GM21367 (cell line): ENCODE measurements around the gene ABTB2.

ENCODE experiments used
- ATAC-seq: cut with Tn5 transposase; IDR thresholded peaks from one replicate; pipeline ENCODE4 v1.9.1; 2021; ENCODE audit not compliant: unreplicated experiment

The ABTB2 gene

DNA sequence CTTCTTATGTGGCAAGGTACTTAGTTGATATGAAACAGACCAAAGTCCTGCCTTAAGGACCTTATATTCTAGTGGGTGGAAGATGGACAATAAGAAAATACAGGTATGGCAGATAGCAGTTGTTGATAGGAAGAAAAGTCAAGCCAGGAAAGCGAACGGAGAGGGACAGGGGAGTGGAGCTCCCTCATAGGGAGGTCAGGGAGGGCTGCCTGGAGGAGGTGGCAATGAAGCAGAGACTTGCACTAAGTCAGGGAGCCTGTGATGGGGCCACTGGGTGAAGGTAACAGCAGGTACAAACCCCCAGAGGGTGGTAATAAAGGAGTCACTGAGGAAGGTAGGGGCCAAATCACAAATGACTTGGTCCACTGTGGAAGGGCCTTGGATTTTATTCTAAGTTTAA, 65.3 kb downstream of the ABTB2 start:
- no peak for ATAC-seq

DNA sequence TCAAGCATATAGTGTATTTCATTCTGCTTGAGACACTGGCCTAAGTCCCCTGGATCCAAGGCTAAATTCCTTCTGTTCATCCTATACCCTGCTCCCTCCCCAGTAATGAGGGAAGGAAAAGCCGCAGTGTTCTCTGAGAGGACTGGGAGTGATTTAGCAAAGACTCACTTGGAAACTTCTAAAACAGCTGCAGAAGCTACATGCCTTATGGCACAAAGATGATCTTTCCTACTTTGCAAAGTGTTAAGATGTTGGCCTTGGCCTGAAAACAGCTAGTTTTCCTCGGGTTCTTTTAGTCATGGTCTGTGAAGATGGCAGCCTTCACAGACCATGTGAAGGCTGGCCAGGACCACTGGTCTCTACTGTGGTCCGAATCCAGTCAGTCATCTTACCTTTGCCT, 65.7 kb downstream of the ABTB2 start:
- no peak for ATAC-seq

DNA sequence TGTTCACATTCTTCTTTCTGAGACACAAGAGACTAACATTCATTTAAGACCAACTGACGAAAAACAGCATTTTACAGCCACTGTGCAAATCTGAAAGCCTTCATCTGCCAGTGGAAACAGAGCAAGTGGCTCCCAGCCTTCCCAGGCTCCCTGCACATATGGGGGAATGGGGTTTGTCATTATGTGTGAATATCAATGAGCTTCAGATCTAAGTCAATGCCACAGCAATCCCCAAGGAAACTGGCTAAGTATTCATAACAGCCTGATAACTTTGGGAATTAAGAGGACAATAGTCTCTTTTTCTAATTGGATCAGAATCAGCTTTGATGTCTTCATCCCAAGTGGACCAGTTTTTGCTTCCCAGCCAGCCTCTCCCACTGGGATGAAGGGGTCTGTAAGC, 66.9 kb downstream of the ABTB2 start:
- ATAC-seq = no peak

DNA sequence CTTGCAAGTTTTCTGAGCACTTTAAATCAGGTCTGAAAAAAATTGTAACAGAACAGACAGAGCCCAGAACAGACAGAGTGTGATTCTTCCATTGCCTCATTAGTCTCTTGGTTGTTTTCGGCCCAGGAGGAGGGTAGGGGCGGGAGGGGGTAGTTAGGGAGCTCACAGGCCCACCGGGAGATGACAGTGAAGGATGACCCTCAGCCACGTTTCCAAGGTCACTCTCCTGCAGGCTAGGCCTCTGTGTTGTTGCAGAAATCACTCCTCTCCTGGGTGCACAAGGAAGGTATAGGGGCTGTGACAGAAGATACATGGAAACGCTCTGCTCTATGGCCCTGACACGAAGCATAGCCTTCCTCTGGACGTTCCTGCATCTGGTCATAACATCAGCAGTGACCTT, 69.3 kb downstream of the ABTB2 start:
- ATAC-seq = no peak

DNA sequence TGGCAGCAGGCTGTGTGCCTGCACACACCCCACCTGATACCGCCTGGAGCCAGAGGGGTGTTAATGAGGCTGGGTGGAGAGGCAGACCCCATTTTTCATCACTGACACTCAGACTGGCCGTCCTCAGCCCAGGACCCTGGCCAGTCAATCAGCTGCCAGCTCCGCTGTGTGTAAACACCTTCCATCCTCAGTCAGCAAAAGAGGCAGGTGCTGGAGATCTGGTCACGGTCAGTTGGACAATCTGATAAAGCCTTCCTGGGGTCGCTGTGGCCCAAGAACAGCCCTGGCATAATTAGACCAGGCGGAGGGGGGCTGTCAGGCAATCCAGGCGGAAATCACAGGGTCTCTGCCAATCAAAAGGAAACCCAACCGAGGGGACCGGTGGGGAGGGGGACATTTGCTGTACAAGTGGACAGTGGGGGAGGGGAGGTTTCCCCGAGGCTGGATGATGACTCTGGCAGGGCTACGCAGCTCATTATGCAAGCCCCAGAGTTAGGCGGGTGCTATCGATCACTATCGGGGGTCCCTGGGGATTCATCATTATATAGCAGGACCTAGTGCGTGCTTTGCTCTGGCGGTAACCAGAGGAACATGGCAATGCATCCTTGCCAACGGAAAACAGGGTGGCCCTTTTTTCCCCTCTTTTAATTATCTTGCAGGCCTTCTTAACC, 72.9 kb downstream of the ABTB2 start:
- ATAC-seq = no peak

DNA sequence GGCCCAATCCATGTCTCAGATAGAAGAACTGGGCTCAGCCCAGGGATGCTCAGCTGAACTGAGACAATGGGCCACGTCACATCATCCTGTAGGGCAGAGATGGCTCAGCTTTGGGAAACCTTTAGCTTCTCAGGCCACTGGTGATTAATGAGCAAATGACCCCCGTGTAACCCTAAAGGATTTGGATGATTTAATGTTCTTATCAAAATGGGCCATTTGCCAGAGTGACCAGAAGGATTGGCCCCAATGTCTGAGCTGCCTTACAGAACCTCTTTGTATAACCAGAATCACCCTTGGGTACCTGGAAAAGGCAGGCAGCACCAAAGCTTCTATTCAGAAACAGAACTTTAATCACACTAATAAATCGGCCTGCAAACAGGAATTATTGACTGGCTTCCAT, 73.7 kb downstream of the ABTB2 start:
- ATAC-seq = no peak

DNA sequence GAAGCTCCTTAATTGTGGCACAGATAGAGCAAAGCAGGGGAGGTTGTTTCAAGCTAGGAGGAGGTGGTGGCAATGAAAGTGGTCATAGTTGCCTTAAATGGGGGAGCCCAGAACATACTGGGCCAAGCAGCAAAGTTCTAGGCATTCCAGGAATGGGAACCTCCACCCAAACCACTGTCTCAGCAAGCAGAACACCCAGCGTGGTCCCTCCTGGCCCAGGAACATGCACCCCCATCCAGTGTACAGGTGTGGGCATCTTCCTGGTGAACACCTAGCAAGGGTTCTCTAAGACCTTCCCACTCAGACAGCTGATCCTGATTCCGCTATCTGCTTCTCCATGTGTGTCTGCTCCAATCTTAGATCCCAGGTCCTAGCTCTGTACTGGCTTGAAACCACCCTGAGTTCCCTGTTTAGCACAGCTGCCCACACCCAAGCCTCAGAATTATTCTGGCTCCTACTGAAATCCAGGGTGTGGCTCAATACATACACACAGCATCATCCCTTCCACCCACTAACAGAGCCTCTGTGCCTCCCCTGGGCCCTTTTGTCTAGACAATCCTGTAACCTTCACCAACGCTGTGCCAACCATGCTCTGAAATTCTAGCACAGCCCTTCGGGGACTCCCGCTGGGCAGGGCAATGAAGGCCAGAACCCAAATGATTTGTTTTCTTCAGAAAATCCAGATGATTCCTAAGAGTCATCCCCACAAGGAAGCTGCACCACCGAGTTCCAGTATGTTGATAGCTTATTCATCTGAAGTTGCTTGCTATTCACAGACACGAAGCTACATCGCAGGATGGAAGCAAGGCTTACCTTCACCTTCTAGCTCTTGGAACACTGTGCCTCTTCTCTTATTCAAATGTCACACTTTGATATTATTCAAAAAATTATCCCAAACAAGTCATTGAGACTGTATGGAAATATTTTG, 76.6 kb downstream of the ABTB2 start:
- no peak for ATAC-seq

DNA sequence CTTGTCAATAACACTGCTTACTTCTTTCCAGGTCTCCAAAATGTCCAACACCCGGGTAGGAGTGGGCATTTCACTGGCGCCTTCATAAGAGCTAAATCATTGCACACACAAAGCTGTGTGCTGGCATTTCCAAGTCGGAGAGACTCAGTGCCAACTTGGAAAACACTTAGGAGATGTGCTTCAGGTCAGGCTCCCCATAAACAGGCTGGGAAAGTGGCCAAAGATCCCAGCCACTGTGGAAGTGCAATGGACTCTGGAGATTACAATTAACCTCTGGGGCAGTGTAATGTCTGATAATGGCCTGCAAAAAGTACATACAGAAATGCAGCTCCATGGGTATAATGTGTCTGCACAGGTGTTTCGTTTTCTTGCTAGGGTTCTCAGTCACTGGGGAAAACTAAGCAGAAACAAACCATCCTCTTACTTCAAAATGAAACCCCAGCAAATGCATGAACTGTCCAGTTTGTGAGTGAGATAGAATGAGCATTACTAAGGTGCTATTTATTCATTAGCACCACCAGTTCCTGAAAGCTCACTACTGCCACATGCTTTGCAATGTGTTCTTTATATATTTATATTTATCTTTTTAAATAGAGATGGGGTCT, 79.0 kb downstream of the ABTB2 start:
- ATAC-seq = no peak

DNA sequence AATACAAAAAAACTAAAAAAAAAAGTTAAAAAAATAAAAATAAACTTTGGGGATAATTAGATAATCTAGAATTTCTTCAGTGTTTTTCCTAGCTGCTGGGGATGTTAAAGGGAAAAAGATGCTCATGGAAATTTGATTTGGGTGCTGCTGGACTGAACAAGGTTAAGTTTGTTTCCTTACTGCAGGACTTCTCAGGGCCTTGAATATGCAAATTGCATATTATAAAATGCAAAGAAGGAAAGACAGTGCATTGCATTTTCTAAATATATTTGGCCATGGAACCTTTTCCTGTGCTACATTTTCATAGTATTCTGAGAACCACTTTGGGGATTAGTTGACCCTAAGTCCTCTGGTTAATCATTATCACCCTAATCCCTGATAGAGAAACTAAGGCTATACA, 79.6 kb downstream of the ABTB2 start:
- ATAC-seq = no peak

DNA sequence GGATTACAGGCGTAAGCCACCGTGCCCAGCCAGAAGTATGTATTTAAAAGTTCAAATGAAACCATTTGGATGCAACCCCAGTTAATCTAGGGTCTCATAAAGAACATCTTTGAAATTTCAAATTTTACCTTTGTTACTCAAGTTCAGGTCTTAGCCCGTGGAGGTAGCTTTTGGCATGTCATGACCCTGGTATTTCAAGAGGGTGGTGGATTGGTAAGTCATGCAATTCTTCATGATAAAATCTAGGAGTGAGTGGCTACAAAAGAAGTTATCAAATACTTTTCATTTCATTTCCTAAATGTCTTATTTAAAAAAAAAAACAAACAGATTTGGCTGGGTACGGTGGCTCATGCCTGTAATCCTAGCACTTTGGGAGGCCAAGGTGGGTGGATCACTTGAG, 80.6 kb downstream of the ABTB2 start:
- no peak for ATAC-seq

DNA sequence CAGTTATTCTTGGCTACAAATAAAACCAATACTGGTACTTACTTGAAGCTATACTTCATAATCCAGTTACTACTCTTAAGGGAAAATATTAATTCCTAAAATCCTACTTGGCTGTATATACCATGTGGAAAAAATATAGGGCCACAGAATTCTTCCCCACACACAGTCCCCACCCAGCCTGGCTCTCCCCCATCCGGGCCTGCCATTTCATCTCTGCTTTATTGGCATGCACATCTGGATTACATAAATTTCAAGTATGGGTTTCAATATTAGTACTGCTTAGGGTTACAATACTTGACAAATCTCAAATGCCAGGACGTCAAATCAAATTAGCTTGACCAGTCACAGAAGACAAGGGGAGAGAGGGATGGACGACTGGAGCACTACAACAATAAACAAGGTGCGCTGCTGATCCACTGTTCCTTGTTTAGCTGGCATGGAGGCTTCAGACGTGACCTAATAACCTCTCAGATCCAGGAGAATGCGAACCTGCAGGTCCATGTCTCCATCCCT, 81.4 kb downstream of the ABTB2 start:
- ATAC-seq = no peak

DNA sequence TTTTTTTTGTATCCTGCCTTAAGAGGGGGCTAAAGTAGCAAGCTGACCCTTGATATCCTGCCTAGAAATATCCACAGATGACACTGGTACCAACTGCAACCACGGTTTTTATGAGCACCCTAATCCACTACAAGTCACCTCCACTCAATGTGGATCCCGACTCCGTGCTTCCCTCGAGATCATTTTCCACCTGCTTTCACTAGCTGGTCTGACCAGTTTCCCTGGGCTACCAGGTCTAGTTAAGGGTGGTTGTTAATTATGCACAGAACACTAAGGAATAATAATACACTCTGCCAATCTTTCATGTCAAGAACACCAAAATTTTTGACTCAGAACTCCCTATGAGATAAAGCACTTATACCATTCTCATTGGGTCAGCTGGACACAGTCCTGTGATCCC, 82.3 kb downstream of the ABTB2 start:
- ATAC-seq = no peak

DNA sequence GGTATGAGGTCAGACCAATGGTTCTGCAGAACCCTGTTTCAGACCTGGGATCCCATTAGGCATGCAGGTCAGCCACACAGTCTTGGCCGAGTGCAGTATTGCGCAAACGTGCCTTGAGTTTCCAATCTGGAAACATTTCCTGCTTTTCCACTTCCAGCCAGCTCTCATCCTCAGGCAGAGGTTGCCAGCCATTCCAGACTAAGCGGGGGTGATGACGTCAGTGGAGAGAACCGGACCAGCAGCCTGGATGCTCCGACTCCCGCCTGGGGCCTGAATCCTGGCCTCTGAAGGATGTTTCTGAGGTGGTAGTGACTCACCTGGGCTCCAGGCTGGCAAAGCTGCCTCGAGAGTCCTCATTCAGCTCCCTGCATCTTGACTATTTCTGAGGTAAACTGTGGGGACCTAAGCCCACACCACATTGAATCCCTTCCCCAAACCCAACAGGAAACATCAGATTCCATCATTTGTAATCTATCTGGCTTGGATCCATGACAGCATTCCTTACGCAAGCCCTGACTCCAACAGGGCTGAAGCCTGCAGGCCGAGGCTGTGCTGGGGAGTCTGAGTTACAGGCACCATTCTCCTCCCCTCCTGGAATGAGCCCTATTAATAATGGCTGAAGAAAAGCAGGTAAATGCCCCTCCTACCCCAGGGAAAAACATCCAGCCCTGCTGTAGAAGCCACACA, 83.0 kb downstream of the ABTB2 start:
- ATAC-seq = no peak

DNA sequence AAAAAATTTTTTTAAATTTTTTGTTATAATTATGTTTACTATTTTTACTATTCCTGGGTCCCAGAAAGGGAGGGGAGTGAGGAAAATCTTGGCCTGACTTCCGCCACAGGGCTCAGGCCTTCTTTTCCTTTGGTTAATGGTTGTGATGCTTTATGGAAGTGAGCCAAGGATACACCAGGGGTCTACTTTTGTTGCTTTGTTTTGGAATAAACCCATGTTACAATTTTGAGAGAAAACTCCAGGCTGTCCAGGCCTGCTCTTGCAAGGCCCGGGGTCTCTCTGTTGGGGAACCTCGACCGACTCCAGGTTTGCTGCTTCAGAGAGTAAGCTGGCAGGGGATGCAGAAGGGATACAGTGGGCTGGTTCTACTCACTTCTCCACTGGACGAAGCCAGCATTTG, 84.7 kb downstream of the ABTB2 start:
- no peak for ATAC-seq

DNA sequence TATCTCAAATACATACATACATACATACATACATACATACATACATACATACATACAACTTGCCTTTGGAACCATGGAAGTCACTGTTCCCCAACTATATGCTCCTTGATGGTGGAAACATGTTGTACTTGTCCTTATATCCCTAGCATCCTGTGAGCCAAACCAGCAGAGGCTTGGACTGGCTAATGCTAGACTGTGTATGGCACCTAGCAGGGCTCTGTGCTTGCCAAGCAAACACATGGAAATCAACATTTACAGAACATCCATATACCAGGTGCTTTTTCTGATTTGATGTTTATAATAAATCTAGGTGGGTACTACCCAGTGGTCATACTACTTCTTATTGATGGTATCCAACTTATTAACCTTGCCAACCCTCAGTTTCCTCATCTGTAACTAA, 86.1 kb downstream of the ABTB2 start:
- no peak for ATAC-seq

DNA sequence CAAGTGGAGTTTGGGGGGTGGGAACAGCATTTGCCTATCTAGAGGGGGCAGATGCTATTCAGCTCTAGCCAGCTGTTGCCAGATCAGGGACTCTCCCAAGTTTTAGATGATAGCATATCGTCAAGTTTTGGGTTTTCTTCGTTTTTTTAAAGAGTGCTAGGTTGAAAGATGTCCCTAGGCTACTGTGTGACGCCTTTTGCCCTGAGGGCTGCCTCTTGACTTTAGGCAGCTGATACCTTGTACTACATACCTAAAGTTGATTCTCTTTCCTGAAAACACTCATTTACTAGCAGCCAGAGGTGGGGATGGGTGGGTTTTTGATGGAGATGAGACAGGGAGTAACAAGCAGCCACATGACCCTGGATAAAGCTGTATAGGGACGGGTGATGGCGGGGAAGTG, 87.1 kb downstream of the ABTB2 start:
- no peak for ATAC-seq

DNA sequence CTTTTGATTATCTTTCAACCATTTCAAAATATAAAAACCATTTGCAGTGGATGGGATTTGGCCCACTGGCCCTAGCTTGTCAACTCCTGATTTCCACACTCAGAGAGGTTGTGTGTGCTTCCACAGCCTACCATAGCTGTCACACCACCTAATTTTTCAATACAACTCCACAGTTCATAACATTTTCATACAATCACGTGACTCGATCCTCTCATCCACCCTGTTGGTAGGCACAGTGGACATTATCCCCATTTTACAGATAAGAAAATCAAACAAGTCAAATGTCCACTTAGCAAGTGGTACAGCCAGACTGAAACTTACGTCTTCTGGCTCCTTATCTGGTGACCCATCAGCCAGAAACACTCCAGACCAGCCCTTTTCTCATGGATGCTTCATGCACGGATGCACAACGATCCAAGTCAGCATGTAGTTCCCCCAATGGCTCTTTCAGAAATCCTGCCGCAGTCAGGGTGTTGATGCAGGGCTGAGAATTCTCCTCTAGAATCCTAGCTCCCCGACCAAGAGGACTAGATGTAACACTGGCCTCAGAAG, 88.0 kb downstream of the ABTB2 start:
- no peak for ATAC-seq

DNA sequence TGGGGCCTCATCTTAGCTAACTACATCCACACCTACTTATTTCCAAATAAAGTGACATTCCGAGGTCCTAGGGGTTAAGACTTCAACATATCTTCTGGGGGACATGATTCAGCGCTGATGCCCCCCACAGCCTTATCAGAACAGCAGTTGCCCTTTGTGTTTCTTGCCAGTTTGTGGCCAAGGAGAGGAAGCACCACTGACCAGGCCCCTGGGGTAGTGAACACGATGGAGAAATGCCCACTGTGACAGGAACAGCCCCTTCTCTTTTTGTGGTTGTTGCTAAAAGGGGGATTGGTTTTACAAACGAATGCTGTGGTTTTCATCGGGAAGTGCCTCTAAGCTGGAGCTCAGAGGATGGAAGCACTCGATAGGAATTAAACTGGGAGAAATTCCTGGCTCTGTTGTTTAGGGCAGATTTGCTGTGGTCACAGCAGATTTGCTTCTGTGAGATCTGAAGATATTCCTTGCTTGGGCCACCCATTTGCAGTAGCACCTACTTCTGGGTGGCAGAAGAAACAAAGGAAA, 88.8 kb downstream of the ABTB2 start:
- ATAC-seq = no peak

DNA sequence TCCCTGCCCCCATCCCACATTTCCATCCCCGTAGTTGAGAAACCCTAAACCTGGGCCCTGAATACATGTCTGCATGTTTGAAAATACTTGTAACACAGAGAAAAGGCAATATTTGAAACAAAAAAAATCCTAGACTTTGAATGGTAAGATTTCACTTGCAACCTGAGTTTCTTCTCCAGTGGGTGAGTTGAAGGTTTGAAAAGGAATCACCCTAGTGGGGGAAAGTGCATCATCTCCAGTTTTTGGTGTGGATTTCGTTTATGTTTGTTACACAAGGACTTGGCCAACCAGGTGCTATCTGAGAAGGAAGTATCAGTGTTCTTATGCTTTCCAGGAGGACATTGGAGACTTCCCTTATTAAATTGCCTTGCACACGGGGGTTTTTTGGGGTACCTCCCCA, 90.4 kb downstream of the ABTB2 start:
- no peak for ATAC-seq

DNA sequence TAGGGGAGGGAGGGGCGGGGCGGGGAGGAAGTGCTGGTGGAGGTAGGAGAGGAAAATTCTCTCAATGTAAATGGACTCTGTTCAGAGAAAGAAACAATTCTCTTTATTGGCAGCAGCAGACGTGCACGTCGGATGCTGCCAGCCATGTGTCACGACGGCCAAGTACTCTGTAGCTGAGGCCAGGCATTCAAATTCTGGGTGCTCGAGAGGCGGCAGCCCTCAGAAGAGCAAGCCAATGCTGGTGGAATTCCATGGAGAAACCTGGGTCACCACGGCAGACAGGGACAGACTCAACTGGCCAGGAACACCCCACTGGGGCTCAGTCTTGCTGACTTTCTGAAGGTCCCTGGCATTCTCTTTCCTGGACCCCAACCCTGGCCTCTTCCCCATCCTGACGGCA, 90.8 kb downstream of the ABTB2 start:
- no peak for ATAC-seq
